GM19468 (cell line): Measurements from ENCODE around the gene KAZN.
"Not testable (repeated sequence)": the region's sequence is repeated elsewhere in the genome, so short reads cannot be mapped to it uniquely, and the experiment has no call there.

Source experiments
- ATAC-seq: cut with Tn5 transposase; IDR thresholded peaks from one replicate; pipeline ENCODE4 v1.9.1; 2021; ENCODE audit warnings: mild to moderate bottlenecking, moderate library complexity, moderate number of reproducible peaks; ENCODE audit not compliant: unreplicated experiment; ENCODE audit errors: extremely low read depth

Gene KAZN

DNA sequence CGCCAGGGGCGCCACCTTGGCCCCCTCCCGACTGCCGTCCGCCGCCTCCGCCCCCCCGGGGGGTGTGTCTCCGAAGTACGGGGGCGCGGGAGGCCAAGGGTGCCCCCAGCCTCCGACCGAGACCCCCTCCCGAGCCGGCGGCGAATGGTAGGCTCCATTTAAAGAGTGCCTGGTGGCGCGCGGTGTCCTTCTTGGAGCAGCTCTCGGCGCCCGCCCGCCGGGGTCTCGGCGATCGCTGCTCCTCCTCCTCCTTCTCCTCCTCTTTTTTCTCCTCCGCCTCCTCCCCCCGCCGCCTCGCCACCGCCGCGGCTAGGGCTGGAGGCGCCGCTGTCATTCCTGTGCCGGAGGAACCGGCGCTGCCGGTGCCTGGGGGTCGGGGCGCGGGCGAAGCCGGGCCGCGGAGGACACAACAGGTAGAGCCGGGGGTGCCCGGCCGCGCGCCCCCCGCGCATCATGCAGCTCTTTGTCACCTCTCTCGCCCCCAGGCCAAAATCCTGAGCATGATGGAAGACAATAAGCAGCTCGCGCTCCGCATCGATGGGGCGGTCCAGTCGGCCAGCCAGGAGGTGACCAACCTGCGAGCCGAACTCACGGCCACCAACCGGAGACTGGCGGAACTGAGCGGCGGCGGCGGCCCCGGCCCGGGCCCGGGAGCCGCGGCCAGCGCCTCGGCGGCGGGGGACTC, at the start of gene KAZN:
TSS of gene KAZN (plus strand) at position 188 of the 685 bp plus-strand sequence.
- no peak for ATAC-seq

DNA sequence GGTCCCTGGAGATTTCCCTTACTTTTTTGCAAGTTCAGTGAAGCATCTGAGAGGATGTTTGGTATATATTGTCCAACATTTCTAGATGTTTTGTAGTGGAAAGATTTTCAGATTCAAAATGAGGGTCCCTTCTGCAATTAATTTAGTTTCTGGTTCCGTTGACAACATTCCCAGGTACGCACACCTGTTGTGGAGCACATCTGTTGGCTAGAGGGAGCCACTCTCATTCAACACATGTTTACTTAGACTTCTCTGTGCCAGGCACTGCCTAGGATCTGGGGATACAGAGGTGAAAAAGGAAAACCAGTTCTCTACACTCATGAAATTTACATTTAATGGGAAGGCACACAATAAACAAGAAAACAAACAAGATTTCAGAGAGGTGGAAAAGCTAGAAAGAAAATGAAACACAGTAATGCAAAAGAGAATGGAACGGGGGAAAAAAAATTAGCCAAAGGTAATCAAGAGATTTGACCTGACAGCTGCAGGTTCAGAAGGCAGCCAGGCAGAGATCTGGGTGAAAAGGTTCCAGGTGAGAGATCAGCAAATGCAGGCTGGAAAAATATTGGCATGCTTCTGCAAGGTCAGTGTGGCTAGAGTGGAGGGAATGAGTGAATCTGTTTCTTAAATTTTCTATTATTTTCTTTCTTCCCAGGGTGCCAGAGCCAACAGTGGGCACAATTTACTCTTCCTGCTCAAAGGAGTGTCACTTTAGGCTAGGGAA, 48.4 kb upstream of the KAZN start:
- no peak for ATAC-seq

GRCh38 chr1:14551386-14551785, 47.1 kb upstream of the KAZN start:
- ATAC-seq: no peak

GRCh38 chr1:14552246-14552965, 46.1 kb upstream of the KAZN start:
- ATAC-seq: no peak

DNA sequence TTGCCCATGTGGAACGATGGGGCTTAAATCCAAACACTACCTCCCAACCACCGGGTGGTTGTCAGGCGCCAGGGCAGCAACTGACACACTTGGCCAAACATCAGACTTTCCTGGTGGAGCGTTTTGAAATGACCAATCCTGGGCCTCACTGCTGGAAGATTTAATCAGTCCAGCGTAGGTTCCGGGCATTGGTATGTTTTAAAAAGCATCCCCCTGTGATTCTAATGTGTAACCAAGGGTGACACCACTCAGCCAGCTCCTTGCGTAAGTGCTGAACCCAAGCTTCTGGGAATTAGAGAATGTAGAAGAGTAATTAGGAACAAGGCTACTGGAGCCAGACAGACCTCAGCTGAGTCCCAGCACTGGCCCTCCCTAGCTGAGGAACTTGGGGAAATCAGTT, 44.8 kb upstream of the KAZN start:
- no peak for ATAC-seq

DNA sequence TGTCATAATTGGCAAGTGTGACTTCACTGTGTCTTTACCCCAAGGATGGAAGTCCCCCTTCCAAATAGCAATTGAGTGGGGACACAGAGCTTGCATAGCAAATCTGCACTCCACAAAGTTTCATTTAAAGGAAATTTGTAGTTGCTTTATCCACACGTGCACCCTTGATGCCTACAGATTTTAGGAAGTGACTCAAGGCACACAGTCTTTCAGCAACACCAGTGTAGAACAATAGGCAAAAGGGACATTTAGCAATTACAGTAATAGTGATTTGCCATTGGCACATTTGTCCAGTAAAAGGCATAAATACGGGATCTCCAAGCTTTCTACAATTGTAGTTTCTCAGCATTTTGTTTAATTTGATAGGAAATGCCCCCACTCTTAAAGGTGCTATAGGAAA, 43.4 kb upstream of the KAZN start:
- no peak for ATAC-seq

GRCh38 chr1:14561014-14561693, 37.3 kb upstream of the KAZN start:
- ATAC-seq: no peak

DNA sequence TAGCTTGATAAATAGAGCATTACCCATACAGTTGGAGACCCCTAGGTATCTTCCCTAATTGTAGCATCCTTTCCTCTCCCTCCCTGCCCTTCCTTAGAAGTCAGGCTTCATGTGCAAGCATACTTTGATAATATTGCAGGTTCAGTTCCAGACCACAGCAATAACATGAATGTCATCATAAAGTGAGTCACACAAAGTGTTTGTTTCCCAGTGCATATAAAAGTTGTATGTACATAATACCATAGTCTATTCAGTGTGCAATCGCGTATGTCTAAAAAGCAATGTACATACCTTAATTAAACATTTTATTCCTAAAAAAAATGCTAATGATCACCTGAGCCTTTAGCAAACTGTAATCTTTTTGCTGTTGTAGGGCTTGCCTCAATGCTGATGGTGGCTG, 33.4 kb upstream of the KAZN start:
- ATAC-seq: no peak

GRCh38 chr1:14567056-14567455, 31.4 kb upstream of the KAZN start:
- no peak for ATAC-seq

- no peak for ATAC-seq
These were observed 30.6 kb upstream of the KAZN start for GRCh38 chr1:14567903-14568302.

- no peak for ATAC-seq
These were observed 29.6 kb upstream of the KAZN start for GRCh38 chr1:14568716-14569355.

DNA sequence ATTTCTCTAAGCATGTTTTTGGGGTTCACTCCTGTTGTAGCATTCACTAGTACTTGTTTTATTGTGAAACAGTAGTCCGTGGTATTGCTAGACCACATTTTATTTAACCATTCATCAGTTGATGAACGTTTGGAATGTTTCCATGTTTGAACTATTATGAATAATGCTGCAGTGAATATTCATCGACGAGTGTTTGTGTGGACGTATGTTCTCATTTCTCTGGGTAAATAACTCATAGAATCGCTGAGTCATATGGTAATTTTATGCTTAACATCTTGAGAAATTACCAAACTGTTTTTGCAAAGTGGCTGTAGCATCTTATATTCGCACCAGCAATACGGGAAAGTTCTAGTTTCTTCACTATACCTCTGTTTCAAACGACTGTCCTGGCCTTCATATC, 28.0 kb upstream of the KAZN start:
- no peak for ATAC-seq

- ATAC-seq: no peak
These were observed 26.4 kb upstream of the KAZN start for GRCh38 chr1:14571810-14572767.

DNA sequence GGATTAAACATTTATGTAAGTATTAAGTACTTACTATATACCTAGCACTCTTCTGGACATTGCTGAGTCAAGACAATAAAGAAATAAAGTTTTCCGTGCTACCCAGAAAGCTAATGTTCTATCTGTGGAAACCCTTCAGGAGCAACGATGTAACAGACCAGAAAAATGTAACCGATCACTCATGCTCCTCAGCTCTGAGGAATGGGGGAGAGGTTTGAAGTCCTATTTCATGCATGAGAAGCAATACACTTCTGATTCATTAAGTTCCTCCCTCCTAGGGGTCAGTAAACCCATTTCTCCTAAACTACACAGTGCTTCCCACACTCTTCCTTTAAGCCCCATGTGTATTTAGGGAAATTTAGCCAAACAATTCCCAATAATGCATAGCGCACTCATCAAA, 25.6 kb upstream of the KAZN start:
- no peak for ATAC-seq

DNA sequence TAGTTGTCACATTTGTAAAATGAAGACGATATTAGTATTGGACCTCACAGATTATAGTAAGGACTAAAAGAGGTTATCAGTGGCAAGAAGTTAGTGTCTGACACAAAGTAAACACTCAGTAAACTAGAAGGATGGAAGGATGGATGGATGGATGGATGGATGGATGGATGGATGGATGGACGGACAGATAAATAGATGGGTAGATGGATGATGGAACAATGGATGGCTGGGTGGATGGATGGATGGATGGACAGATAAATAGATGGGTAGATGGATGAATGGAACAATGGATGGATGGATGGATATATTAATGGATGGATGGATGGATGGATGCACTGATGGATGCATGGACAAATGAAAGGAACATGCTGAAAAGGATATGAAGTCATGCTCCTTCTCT, 22.3 kb upstream of the KAZN start:
- ATAC-seq: no peak

GRCh38 chr1:14577261-14577660, 21.2 kb upstream of the KAZN start:
- no peak for ATAC-seq

DNA sequence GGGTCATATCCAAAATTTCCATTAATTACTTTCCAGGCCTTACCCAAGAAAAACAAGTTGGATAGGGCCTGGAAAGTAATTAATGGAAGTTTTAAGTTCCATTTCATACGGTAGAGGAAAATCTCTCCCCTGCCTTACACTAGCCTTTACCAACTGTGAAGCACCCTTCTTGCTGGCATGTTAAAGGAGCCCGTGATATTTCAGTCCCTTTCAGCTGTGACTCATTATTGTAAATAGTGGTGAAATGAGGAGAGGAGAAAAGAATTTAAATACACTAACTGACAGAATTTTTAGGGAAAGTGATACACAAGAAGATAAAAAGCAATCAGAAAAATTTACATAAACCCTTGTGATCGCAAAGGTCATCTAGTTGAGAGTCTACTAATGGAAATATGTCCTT, 20.3 kb upstream of the KAZN start:
- no peak for ATAC-seq

DNA sequence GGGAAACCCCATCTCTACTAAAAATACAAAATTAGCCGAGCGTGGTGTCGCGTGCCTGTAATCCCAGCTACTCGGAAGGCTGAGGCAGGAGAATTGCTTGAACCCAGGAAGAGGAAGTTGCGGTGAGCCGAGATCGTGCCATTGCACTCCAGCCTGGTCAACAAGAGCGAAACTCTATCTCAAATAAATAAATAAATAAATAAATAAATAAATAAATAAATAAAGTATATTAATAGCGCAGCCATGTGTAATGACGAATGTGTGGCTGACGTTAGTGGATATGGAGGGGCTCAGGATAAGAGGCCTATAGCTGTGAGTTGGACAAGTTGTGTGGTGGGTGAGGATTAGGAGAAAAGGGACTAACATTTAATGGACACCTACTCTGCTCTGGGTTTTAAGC, 18.2 kb upstream of the KAZN start:
- ATAC-seq: not testable (repeated sequence)

DNA sequence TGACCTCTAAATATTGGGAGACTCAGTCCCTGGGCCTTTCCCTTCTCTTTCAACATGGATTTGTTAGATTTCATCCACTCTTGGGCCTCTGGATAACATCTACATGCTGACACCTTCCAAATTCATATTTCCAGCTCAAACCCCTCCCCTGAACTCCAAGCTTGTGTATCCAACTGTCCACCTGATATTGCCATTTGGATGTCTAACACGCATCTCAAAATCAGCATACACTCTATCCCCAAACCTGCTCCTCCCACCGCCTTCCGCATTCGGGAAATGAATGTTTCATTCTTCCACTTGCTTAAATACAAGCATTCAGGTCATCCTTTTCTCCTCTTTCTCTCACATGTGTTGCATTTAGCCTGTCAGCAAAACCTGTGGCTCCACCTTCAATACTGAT, 17.5 kb upstream of the KAZN start:
- ATAC-seq: no peak
